Measurements from ENCODE around the gene EXPH5.
A peak's percentile ranks its signal among the peaks of the same experiment; 100 is the strongest.
"Not testable (repeated sequence)": the region's sequence is repeated elsewhere in the genome, so short reads cannot be mapped to it uniquely, and the experiment has no call there.

EXPH5 gene, protein sequence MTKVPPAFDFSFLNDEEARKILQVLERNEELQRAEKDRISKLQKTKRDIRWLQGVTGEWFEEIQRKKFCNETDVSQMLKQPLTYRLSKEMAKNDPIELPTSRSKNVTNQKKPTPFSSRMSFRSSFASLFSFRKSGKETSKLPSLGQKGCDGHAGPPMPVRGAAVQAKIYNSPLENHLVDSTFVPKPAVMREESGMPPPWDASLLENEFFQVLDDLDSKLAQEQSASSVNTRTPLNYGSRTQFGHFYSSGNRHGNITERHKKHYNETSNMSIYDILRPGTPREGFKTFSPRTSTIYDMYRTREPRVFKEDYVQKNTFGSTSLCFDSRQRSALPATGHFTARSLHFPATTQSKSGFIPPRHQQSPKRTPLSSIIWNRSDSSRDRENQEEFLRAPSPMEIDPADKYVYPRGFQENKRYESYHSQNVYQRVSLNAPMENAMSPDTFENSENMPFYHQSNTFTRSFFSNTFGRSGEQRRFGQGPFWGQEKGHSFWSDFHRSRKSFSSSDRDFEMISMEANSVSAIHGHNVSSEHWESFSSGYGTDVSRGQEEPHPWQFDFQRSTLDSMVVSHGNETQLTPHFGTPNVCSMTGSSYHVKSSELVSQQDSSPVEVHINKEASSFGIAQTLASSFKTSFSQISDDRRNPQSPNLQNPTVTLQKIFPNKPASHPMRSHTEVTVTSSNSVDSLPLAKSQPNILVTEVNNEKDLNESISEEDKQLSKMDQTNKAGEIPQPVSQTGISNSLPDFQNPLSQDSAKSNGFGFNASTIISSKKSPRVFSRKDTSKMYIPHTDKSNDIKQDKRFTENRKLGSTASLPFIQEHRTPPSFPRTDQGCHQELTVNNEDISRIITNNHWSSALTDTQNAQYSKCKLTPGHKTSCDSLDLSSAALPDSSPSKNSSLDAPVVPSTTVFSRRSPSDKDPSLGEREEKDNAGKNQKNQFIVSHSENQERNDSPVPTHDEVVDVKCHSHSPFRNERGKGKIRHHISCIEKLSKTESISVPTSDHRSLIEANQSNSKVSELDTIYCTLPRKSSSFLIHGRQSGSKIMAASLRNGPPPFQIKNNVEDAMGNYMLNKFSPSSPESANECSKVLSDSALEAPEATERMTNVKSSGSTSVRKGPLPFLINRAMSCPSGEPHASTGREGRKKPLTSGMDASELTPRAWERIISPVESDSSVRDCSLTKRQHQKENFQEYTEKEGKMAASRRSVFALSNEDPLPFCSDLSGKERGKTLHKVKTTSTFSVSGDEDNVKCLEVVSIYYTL (N-terminal part only)

DNA sequence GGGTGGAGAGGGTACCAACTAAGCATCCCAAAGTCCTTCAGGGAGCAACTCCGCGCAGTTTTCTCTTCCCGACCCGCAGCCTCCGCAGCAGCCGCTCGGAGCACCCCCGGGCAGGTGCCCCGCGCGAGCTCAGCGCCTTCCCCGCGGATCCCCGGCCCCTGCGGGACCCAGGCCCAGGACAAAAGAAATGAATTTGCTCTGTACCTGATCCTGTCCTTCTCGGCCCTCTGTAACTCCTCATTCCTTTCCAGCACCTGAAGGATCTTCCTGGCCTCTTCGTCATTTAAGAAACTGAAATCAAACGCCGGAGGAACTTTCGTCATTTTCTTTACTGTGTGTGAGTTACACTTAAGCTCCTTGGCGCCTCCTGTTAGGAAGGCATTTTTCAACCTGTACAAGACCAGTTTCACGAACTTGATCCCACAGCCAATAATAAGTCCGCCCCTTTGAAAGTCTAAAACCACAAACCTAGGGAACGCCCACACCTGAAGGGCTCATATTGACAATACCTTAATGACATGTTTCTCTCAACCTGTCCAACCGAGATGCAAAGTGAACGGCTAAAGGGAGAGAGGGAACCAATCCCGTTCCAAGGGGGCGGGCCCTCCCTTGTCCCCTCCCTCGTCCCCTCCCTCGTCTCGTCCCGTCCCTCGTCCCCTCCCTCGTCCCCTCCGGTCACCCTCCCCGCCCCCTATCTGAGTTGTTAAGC, at the start of gene EXPH5:
Gene EXPH5 (minus strand): TSS at position 555 of the 709 bp plus-strand sequence. CDS start 232 bp downstream, at position 323.
- FAIRE-seq, result peak; percentile 37

DNA sequence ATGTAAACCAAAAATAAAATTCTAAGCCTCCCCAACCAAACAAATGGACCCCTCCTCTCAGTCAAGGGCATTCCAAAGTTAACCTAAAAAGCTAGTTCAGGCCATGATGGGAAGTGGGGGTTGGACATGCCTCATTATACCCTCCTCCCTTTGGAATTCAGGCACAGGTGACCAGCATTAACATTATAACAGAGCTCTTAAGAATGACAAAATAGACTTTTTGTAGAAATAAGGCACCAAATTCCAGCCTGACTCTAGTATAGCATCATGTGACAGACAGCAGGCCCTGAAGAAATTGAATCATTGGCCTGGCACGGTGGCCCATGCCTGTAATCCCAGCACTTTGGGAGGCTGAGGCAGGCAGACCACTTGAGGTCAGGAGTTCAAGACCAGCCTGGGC, 48.2 kb upstream of the EXPH5 start:
- FAIRE-seq, result not testable (repeated sequence)

DNA sequence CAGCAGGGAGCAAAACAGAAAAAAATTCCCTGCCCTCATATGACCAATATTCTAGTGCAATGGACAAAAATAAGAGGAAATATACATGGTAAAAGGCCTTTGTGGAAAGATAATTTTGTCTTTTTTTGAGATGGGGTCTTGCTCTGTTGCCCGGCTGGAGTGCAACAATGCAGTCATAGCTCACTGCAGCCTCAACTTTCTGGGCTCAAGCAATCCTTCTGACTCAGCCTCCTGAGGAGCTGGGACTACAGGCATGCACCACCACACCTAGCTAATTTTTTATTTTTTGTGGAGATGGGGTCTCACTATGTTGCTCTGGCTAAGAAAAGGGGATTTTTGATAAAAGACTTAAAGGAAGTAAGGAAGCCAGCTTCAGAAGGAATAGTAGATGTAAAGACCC, 45.6 kb upstream of the EXPH5 start:
- FAIRE-seq, result no peak

DNA sequence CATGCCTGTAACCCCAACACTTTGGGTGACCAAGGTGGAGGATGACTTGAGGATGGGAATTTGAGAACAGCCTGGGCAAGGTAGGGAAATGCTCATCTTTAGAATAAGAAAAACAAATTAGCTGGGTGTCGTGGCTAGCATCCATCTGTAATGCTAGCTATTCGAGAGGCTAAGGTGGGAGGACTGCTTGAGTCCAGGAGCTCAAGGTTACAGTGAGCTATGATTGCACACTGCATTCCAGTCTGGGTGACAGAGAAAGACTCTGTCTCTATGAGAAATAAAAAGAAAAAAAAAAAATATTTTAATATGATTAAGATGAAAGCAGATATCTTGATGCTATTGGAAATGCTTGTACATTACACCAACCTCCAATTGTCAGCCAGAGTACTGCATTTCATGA, 42.7 kb upstream of the EXPH5 start:
- no peak for FAIRE-seq

DNA sequence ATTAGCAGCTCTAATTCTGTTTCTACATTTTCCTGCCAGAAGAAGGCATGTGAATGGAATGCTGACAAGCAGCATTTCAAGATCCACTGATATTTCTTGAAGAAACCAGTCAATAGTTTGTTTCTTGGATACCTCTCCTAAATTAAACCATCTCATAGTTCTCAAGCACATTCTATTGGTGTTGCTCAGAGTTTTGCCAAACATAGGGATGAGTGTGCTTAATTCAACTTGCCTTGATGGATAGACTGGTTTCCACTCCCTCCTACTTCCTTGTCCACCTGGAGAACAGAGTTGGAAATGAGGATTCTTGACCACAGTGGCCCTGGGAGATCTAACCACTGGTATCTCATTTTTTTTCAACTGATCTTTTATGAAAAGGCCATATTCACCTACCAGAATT, 41.5 kb upstream of the EXPH5 start:
- no peak for FAIRE-seq

DNA sequence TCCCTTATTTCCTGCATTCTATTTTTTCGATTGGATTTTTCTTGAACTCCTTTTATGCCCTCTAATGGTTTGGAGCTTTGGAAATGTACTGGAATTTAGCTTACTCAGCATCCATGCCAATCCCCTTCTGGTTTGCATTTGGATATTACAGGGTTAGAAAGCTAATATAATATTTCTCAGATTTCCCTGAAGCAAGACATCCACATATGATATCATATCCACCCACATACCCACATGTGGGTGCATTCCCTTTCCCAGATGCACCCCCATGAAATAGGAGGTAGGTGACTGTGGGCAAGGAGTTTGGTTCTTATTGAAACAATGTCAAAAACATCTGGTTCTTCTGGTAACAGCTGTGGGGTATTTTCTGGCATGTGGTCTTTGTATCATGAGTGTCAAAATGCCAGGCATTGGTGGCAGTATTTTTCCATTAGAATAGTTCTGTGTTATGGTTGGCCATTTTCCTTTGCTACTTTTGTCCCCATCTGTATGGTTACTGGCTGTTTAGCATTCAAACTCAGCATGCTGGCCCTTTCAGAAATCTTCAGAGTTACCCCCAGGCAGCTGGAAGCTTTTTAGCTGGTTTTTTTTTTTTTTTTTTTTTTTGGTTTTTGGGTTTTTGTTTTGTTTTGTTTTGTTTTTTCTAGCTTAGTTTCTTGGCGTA, 38.6 kb upstream of the EXPH5 start:
- no peak for FAIRE-seq

DNA sequence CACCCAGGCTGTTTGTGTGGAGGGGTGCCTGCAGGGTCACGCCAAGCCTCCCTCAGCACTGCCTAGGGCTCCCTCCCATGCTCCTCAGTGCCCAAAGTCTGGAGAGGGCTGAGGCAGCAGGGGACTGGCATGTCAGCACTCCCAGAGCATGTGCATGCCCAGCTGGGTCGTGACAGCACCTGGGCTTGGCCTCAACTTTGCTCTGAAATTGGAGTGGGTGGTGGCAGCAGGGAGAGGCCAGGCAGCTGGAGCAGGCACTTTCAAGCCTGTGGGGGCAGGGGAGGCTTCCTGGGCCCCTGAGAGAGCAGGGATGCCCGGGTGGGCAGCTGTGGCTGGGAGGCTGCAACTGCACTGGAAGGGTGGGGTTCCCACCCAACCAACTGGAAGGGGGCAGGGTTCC, 35.7 kb upstream of the EXPH5 start:
- FAIRE-seq, result no peak

DNA sequence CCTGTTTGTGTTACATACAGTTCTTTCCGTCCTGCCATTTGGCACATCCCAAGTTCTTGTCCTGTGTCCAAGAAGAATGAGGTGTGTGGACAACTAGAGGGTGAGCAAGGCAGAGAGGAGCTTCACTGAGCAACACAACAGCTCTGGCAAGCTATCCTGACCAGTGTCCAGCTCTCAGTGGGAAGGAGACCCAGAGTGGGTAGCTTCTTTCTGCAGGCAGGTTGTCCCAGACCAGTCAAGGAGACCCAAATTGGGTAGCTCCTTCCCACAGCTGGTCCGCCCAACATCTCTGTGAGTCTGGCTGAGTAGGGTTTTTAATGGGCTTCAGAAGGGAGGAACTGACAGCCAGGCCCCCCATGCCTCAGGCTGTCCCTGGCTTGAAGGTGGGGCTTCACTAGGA, 35.2 kb upstream of the EXPH5 start:
- FAIRE-seq, result no peak

DNA sequence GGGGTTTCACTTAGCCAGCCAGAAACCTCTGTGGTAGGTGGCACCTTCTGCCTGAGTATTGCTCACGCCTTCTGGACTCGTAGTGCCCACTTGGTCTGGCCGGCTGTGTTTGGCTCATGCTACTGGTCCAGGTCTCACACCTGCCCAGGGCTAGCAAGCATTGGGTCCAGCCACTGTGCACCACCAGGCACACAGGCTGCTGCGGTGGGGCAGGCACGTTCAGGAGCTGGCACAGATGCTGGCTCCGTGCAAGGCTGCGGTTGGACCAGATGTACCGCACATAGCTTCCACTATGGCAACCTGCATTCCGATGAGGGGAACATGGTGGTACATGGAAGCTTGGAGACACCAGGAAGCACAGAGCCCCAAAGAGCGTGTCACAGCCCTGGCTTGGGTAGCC, 34.8 kb upstream of the EXPH5 start:
- FAIRE-seq, result no peak

DNA sequence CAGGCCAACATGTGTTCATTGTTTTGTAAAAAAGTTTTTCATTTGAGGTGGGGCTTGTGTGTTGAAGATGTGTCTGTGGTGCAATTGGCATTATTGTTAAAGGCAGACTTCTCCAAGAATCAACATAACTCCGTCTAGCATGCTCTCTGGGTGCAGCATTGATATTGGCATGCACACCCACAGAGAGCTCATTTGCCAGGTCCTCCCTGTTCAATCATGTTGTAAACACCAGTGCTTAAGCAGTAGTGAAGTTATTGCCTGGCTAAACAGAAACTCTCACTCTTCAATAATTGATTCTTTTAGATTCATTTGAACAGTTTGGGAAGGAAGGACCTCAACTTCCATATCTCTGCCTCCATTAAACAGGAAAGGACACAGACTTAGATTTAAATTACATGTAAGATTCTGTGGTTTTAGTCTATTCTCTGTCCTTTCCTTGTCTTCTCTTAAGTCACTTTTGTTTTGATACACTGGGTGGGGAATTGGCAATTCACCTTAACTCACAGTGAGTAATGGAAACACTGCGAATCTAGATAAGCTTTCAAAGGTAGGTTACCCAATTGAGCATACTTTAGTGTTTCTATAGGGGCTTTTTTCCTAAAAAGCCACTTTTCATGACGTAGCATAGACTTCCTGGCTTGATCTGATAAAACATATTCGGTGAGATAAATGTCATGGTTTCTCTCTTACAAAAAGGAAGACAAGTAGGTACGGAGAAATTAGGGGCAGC, 30.8 kb upstream of the EXPH5 start:
- FAIRE-seq, result no peak

DNA sequence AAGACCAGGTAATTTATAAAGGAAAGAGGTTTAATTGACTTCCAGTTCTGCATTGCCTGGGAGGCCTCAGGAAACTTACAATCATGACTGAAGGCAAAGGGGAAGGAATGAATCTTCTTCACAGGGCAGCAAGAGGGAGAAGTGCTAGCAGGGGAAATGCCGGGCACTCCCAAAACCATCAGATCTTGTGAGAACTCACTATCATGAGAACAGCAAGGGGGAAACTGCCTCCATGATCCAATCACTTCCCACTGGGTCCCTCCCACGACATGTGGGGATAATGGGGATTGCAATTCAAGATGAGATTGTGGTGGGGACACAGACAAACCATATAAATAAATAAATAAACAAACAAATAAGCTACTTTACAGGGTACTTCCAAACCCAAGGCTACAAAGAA, 28.8 kb upstream of the EXPH5 start:
- no peak for FAIRE-seq

DNA sequence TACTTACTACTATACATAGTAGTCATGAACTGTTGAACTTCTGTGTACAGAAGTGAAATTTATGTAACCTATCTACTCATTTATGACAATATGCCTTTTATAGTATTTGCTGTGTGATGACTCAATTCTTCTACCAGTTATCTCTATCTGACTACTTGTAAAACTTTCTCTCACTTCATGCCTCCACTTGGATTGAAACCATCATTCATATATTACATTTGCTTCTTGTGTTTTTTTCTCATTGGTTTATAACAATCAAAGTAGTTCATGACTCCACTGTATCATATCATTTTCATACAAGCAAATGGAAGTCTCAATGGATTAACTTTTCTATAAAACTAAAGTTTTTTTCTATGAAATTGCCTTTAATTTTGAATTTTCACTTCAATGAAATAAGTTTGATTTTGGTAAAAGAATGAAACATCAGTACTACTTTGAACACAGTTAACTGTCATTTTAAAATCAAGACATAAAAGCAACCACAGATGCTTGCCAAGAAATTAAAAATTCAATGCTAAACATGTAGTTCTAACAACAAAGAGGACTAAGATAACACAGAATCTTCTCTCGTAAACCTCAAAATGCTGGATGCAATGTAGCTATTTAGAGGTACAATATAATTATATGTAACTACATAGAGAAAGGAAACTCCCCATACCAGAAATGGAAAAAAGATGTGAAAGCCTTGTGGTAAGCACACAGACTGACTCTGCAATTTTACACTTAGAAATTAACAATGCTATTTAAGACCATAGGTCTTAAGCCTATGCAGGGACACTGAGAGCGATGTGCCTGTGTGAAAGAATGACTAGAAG, 27.6 kb upstream of the EXPH5 start:
- FAIRE-seq, result no peak

DNA sequence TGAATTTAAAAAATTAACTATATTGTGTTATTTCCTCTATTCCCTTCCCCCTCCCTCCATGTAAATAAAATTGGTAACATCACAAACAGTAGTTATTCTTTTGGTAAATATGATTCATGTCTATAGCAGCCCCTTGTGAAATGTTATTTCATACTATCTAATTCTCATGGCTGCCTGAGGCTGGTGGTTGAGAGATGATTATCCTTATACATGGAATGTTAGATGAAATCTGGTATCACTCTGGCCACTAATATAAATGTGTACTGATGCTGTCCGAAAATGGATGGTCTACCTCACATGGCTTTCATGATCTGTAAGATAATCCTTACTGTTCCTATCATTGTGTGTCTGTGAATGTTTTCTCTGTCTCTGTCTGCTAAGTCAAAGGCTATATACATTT, 25.0 kb upstream of the EXPH5 start:
- no peak for FAIRE-seq

DNA sequence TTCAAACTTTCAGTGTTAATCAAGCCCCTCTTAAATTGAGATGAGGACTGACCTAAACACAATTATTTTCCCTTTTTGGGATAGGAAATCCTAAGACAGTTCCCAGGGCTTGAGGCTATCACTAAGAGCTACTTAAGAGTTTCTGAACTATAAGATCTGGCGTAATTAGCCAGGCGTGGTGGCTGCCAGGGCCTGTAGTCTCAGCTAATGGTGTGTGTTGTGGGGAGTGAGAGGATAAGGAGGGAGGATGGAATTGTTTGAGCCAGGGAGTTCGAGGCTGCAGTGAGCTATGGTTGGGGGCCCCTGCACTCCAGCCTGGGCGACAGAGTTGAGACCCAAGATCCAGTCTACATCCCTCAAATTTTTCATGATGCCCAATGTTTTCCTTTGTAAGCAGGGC, 23.5 kb upstream of the EXPH5 start:
- FAIRE-seq, result no peak

DNA sequence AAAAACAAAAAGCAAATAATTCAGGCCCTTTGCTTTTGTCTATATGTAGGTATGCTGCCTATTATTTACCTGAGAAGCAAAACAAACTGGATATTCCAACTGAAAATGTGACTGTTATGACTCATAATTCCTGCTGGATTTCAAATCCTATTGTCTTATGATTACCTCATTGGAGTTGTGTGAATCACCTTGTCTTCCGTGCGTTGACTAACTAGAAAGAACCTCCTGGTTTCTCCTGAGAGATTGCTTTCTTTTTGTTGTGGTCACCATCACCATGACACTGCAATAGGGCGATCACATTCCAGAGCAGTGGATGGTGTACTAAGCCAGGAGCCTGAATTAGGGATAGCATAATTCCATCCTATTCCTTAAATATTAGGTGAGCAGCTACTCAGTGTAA, 23.0 kb upstream of the EXPH5 start:
- no peak for FAIRE-seq

DNA sequence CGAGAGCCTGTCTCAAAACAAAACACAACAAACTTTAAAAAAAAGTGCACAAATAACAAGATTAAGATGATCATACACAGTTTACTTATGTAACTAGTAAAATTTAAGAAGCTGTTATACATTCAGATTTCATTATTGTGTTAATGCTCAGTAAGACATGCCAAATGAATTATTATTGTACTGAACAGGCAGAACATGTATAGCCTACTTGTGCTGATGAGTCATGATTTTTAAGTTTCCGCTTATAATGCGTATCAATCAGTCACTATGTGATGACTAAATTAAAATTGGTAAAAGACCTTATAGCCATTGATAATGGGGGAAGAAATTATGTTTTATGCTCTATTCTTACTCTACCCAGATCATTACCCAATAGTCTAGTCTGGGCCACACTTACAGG, 20.5 kb upstream of the EXPH5 start:
- no peak for FAIRE-seq

DNA sequence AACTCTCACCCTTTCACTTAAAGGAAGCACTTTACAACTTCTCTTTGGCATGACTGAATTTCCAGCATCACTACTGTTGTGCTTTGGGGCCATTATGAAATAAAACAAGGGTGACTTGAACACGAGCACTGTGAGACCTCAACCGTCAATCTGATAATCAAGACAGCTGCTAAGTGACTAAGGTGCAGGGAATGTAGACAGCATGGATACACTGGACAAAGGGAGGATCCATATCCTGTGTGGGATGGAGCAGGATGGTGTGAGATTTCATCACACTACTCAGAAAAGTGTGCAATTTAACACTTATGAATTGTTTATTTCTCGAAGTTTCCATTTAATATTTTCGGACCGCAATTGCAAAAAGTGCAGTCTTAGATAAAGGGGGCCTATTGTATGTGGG, 16.1 kb upstream of the EXPH5 start:
- no peak for FAIRE-seq

DNA sequence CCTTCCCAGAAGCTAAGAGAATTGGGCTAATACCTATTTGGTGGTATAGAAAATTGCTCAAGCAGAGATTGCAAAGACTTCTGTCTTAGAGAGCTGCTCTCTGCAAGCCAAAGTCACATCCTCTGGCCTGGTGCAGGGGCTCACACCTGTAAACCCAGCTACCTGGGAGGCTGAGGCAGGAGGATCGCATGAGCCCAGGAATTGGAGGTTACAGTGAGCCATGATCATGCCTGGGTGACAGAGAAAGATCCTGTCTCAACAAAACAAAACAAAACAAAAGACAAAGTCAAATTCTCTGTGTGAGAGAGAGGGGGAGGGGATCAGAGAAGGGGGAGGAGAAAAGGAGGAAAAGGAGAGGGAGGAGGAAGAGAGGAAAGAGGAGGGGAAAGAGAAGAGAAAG, 15.0 kb upstream of the EXPH5 start:
- no peak for FAIRE-seq

DNA sequence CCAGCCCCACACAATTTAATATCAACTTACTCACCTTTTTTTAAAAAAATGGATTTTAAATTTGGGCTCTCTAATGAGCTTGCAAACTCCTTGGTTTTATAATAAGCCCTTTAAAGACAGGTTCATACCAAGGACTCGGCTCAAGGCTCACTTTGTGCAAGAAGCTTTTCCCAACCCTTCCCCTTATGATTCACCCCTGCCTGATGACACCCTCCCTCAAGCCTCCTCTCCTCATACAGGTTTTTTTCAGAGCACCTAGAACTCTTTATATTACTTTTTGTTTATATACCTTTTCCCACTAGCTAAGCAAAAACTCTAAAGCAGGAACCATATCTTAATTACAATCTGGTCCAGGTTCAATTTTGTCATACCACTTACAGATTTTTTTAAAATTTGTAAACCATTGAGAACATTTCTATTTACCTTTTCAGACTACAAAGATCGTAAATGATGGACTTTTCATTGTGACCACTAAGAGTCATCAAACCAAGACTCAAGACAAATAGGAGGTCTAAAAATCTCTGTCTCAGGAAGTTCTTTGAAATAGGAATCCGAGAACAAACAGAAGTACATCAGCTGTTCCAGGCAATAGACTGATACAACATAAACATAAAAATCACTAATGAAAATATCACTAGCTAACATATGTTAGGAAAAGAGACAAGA, 13.1 kb upstream of the EXPH5 start:
- no peak for FAIRE-seq

DNA sequence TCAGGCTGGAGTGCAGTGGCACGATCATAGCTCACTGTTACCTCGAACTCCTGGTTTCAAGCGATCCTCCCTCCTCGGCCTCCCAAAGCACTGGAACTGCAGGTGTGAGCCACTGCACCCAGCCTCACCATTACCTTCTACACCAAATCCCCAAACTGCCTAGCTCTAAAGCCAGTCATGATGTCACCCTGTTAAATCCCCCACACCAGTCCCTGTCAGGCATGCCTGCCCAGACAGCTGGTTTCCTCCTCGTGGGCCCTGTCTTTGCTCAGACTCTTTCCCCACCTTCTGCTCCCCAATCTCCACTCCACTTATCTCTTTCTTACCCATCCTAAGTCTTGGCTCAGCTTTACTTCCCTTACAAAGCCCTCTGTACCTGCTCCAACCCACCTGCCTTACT, 12.5 kb upstream of the EXPH5 start:
- no peak for FAIRE-seq

Measured in endometrium (tissue), 2 donors.